IMR-90 (cell line): ENCODE measurements around the gene ALKBH5. TPM values are rescaled to one million over a fixed set of nuclear protein-coding genes. Genes with fewer than 3 reads are reported as not detected.

Experiments
- ATAC-seq: fragments of 200-7000 bp; cut with Tn5 transposase; 2 replicates; pipeline ENCODE4 v1.9.1; 2020; ENCODE audit warnings: low read depth, mild to moderate bottlenecking, moderate library complexity
- BruUV-seq: library from RNA; stranded (reverse); fragments of 400-500 nt; replicated peaks from 2 replicates; lab custom pipeline; 2021; lab: Mats Ljungman, UMichigan
- CTCF ChIA-PET: fragments of 300-600 bp; formaldehyde crosslinking; extraction: SDS; loops from one replicate; lab custom pipeline; 2021; ENCODE audit warnings: antibody characterized with exemption; lab: Yijun Ruan, JAX
- POLR2A ChIA-PET: fragments of 300-600 bp; sonication (Branson Sonifier 250); formaldehyde crosslinking; loops from one replicate; lab custom pipeline; 2022; ENCODE audit warnings: antibody characterized with exemption; ENCODE audit not compliant: unreplicated experiment; lab: Charles Lee
- DNase-seq: peaks from one replicate; pipeline ENCODE4 v3.0.0; 2013
- H2AFZ ChIP-seq: replicated peaks from 2 replicates; pipeline ENCODE3; 2013; ENCODE audit warnings: low read length, mild to moderate bottlenecking; ENCODE audit not compliant: poor library complexity
- H2AK5ac ChIP-seq: 2 replicates; pipeline ENCODE4 v1.6.1; 2013; ENCODE audit warnings: low read depth, low read length, inconsistent platforms
- H2AK9ac ChIP-seq: replicated peaks from 2 replicates; pipeline ENCODE3; 2013; ENCODE audit warnings: mild to moderate bottlenecking, low read depth, low read length, moderate library complexity; ENCODE audit not compliant: poor library complexity
- H2BK120ac ChIP-seq: 2 replicates; pipeline ENCODE4 v1.6.1; 2013; ENCODE audit warnings: low read depth, low read length, inconsistent platforms
- H2BK15ac ChIP-seq: 3 replicates; pipeline ENCODE4 v1.6.1; 2013; ENCODE audit warnings: low read depth, low read length, inconsistent platforms
- H2BK20ac ChIP-seq: 2 replicates; pipeline ENCODE4 v1.6.1; 2013; ENCODE audit warnings: low read depth, mild to moderate bottlenecking, inconsistent platforms, low read length, moderate library complexity
- H2BK5ac ChIP-seq: 2 replicates; pipeline ENCODE4 v1.6.1; 2013; ENCODE audit warnings: mild to moderate bottlenecking, low read depth, low read length, inconsistent platforms; ENCODE audit not compliant: poor library complexity, severe bottlenecking
- H3K14ac ChIP-seq: replicated peaks from 2 replicates; pipeline ENCODE4 v1.6.1; 2013; ENCODE audit warnings: low read depth, low read length, inconsistent platforms
- H3K18ac ChIP-seq: 2 replicates; pipeline ENCODE4 v1.6.1; 2013; ENCODE audit warnings: low read depth, low read length, control low read depth
- H3K23ac ChIP-seq: 2 replicates; pipeline ENCODE4 v1.6.1; 2013; ENCODE audit warnings: low read depth, low read length, inconsistent platforms
- H3K27ac ChIP-seq: 2 replicates; pipeline ENCODE4 v1.5.1; 2013; ENCODE audit warnings: mild to moderate bottlenecking, control low read depth, low read length; ENCODE audit not compliant: insufficient read depth
- H3K27me3 ChIP-seq: 2 replicates; pipeline ENCODE4 v1.6.1; 2013; ENCODE audit warnings: low read length; ENCODE audit not compliant: control insufficient read depth, insufficient read depth
- H3K36me3 ChIP-seq: 2 replicates; pipeline ENCODE4 v1.6.1; 2013; ENCODE audit warnings: low read length, mixed read lengths; ENCODE audit not compliant: control insufficient read depth, insufficient read depth
- H3K4ac ChIP-seq: 2 replicates; pipeline ENCODE4 v1.6.1; 2013; ENCODE audit warnings: low read depth, low read length, inconsistent platforms
- H3K4me1 ChIP-seq: 2 replicates; pipeline ENCODE4 v1.6.1; 2013; ENCODE audit warnings: low read length, mixed read lengths; ENCODE audit not compliant: control insufficient read depth, insufficient read depth
- H3K4me2 ChIP-seq: 2 replicates; pipeline ENCODE4 v1.6.1; 2013; ENCODE audit warnings: low read depth, mild to moderate bottlenecking, control low read depth, low read length, moderate library complexity
- H3K4me3 ChIP-seq: 2 replicates; pipeline ENCODE4 v1.5.1; 2013; ENCODE audit warnings: low read depth, mild to moderate bottlenecking, control low read depth, low read length, moderate library complexity; ENCODE audit not compliant: insufficient read depth
- H3K56ac ChIP-seq: 2 replicates; pipeline ENCODE4 v1.6.1; 2013; ENCODE audit warnings: low read length, inconsistent platforms; ENCODE audit not compliant: insufficient read depth; ENCODE audit errors: extremely low read depth
- H3K79me1 ChIP-seq, 2 experiments: 2 replicates each; pipeline ENCODE4 v1.6.1; 2013; ENCODE audit warnings: low read length in 2 of 2, inconsistent platforms in 1 of 2, low read depth in 1 of 2
- H3K9ac ChIP-seq: 2 replicates; pipeline ENCODE4 v1.6.1; 2013; ENCODE audit warnings: low read depth, low read length, control low read depth
- H3K9me1 ChIP-seq: 2 replicates; pipeline ENCODE4 v1.6.1; 2013; ENCODE audit warnings: low read length, inconsistent platforms; ENCODE audit not compliant: insufficient read depth
- H3K9me3 ChIP-seq: 2 replicates; pipeline ENCODE4 v1.6.1; 2013; ENCODE audit warnings: low read length; ENCODE audit not compliant: control insufficient read depth, insufficient read depth
- H4K20me1 ChIP-seq: 2 replicates; pipeline ENCODE4 v1.6.1; 2013; ENCODE audit warnings: low read length, inconsistent platforms; ENCODE audit not compliant: insufficient read depth
- H4K5ac ChIP-seq: 2 replicates; pipeline ENCODE4 v1.6.1; 2013; ENCODE audit warnings: mild to moderate bottlenecking, low read depth, low read length, control low read depth
- H4K8ac ChIP-seq, 2 experiments: 2 replicates each; pipeline ENCODE4 v1.6.1; 2013; ENCODE audit warnings: low read depth in 2 of 2, low read length in 2 of 2, control low read depth in 1 of 2, inconsistent platforms in 1 of 2
- H4K91ac ChIP-seq: 2 replicates; pipeline ENCODE4 v1.6.1; 2013; ENCODE audit warnings: low read depth, low read length, inconsistent platforms; ENCODE audit not compliant: insufficient read depth
- BHLHE40 ChIP-seq: fragments of 150-350 bp; IDR thresholded peaks from 2 replicates; pipeline ENCODE4 v1.6.1; 2016; ENCODE audit warnings: mild to moderate bottlenecking, low read depth, low read length
- CEBPB ChIP-seq: IDR thresholded peaks from 2 replicates; pipeline ENCODE4 v1.6.1; 2012; ENCODE audit warnings: low read depth, low read length, improper control_type of control experiment
- CHD1 ChIP-seq: IDR thresholded peaks from 2 replicates; pipeline ENCODE4 v1.6.1; 2012; ENCODE audit warnings: low read depth, low read length, improper control_type of control experiment
- CTCF ChIP-seq: conservative IDR thresholded peaks from 2 replicates; pipeline ENCODE4 v1.5.1; 2012; ENCODE audit warnings: mild to moderate bottlenecking, low read depth, low read length, improper control_type of control experiment
- FOS ChIP-seq: fragments of 150-350 bp; IDR thresholded peaks from 2 replicates; pipeline ENCODE4 v1.6.1; 2016; ENCODE audit warnings: low read depth, low read length
- MAFK ChIP-seq: IDR thresholded peaks from 2 replicates; pipeline ENCODE4 v1.6.1; 2012; ENCODE audit warnings: low read depth, low read length, improper control_type of control experiment
- MAZ ChIP-seq: IDR thresholded peaks from 2 replicates; pipeline ENCODE4 v1.6.1; 2012; ENCODE audit warnings: low read depth, mild to moderate bottlenecking, low read length, improper control_type of control experiment, moderate library complexity, borderline replicate concordance
- MXI1 ChIP-seq: IDR thresholded peaks from 2 replicates; pipeline ENCODE4 v1.6.1; 2012; ENCODE audit warnings: low read depth, mild to moderate bottlenecking, low read length, moderate library complexity, borderline replicate concordance
- NFE2L2 ChIP-seq: fragments of 150-350 bp; IDR thresholded peaks from 2 replicates; pipeline ENCODE4 v1.6.1; 2016; ENCODE audit warnings: low read depth, mild to moderate bottlenecking, low read length
- POLR2A ChIP-seq: IDR thresholded peaks from 2 replicates; pipeline ENCODE4 v1.6.1; 2012; ENCODE audit warnings: mild to moderate bottlenecking, low read depth, low read length
- RAD21 ChIP-seq: IDR thresholded peaks from 2 replicates; pipeline ENCODE4 v1.6.1; 2012; ENCODE audit warnings: low read length, improper control_type of control experiment
- RCOR1 ChIP-seq: IDR thresholded peaks from 2 replicates; pipeline ENCODE4 v1.6.1; 2012; ENCODE audit warnings: mild to moderate bottlenecking, low read length, improper control_type of control experiment; ENCODE audit not compliant: insufficient replicate concordance
- RFX5 ChIP-seq: IDR thresholded peaks from 2 replicates; pipeline ENCODE4 v1.8.0; 2012; ENCODE audit warnings: low read depth, mild to moderate bottlenecking, low read length, moderate library complexity
- SMC3 ChIP-seq: fragments of 150-350 bp; IDR thresholded peaks from 2 replicates; pipeline ENCODE4 v1.6.1; 2016; ENCODE audit warnings: low read depth, mild to moderate bottlenecking, antibody characterized with exemption, low read length, moderate library complexity
- WGBS, 2 experiments: methylation state at CpG; one replicate each; pipeline versions ENCODE4 v1.1.5 to v1.1.7; 2013; ENCODE audit warnings: missing lambda C conversion rate in 2 of 2; ENCODE audit not compliant: insufficient read length in 1 of 2; ENCODE audit errors: extremely low coverage in 2 of 2; 5-methylcytosine and 5-hydroxymethylcytosine counted together
- dilution Hi-C: fragments of 300-500 bp; cut with HindIII; formaldehyde crosslinking; loops from one replicate; pipeline ENCODE4 v1.14.3; 2018; ENCODE audit warnings: low sequenced_read_pairs; ENCODE audit not compliant: unreplicated experiment
- in situ Hi-C: fragments of 300-500 bp; cut with MboI; formaldehyde crosslinking; loops from 3 replicates; pipeline ENCODE4 v1.14.3; 2019; ENCODE audit warnings: low sequenced_read_pairs, inconsistent platforms, mixed read lengths
- intact Hi-C: fragments of 100-400 bp; cut with micrococcal nuclease; formaldehyde crosslinking; loops from 2 replicates; pipeline ENCODE4 v1.10.0; 2022
- polyA plus RNA-seq, 3 experiments: library from polyadenylated mRNA; depleted of rRNA; stranded (reverse); fragments of >200 nt; gene quantifications; 2 replicates each; pipeline ENCODE4 v1.2.3, GENCODE V29; 2012; ENCODE audit warnings: low replicate concordance in 1 of 3
- total RNA-seq: library from RNA; depleted of rRNA; stranded (reverse); fragments of >200 nt; gene quantifications from 2 replicates; pipeline ENCODE4 v1.2.3, GENCODE V29; 2012
- TF ChIP-seq, protein P1 (sequence below): fragments of 150-350 bp; IDR thresholded peaks from 2 replicates; pipeline ENCODE4 v1.6.1; 2016; ENCODE audit warnings: low read depth, mild to moderate bottlenecking, low read length, moderate library complexity, borderline replicate concordance
- TF ChIP-seq, protein P2 (sequence below): fragments of 150-350 bp; IDR thresholded peaks from 2 replicates; pipeline ENCODE4 v1.6.1; 2017; ENCODE audit warnings: mild to moderate bottlenecking, antibody characterized with exemption, low read length, low read depth

The ALKBH5 gene
- total and polyA plus RNA-seq, 2 of the 4 experiments (the other 2 are of a cell fraction): 57.6 to 79.6 TPM

DNA sequence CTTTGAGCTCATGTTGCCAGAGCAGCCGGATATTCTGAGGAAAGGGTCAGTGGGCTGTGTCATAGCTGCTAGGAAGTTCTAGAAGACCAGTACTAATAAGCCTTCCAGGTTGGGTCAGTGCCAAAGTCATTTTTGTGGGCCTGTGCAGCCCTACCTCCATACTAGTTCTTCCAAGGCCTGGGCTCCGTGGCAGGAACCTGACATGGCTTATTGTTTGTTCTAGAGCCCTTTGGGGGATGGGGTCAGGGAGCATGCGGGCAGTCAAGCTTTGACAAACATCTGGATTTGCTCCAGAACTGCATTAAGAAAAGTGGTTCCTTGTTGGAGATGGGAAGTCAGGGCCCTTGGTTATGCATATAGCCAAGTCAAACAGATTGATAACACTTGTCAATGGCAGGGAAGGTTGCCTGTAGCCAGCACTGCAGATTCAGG is 7.6 kb downstream of the ALKBH5 start:
- DNase-seq: no peak
- in situ Hi-C loops: no loop called here
- 83% methylated on average over 1 of the region's 3 CpGs; no CpG with 5 or more reads in 1 of the 2 experiments for WGBS, 2 experiments

More for the DNA sequence above, 7.6 kb downstream of the ALKBH5 start:
- dilution Hi-C loops: no loop called here
- H3K4me2 ChIP-seq: no peak overlapping the region; the same call in 1 of the 2 replicates
- H2BK15ac ChIP-seq: no peak overlapping the region
- H3K23ac ChIP-seq: no peak overlapping the region
- H3K9me1 ChIP-seq: peaks cover 39% of the 10 kb centered on the region
- no peak overlapping the region for H2AFZ ChIP-seq
- H3K27ac ChIP-seq: no peak overlapping the region
- no peak overlapping the region for H3K18ac ChIP-seq
- peaks cover 45% of the 10 kb centered on the region for H3K36me3 ChIP-seq
- ChIA-PET POLR2A (no interaction called here), CTCF (no interaction called here)
- ATAC-seq: no peak
- TF ChIP-seq RFX5 (no peak), MAFK (no peak), FOS (no peak), NFE2L2 (no peak), POLR2A (no peak), CHD1 (no peak), MAZ (no peak), SMC3 (no peak), CEBPB (no peak), CTCF (no peak), BHLHE40 (no peak), MXI1 (no peak), RAD21 (no peak), RCOR1 (no peak)
- TF ChIP-seq, protein P1, sequence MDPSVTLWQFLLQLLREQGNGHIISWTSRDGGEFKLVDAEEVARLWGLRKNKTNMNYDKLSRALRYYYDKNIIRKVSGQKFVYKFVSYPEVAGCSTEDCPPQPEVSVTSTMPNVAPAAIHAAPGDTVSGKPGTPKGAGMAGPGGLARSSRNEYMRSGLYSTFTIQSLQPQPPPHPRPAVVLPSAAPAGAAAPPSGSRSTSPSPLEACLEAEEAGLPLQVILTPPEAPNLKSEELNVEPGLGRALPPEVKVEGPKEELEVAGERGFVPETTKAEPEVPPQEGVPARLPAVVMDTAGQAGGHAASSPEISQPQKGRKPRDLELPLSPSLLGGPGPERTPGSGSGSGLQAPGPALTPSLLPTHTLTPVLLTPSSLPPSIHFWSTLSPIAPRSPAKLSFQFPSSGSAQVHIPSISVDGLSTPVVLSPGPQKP: no peak
- TF ChIP-seq, protein P2, sequence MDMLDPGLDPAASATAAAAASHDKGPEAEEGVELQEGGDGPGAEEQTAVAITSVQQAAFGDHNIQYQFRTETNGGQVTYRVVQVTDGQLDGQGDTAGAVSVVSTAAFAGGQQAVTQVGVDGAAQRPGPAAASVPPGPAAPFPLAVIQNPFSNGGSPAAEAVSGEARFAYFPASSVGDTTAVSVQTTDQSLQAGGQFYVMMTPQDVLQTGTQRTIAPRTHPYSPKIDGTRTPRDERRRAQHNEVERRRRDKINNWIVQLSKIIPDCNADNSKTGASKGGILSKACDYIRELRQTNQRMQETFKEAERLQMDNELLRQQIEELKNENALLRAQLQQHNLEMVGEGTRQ: no peak
- no peak overlapping the region for H3K56ac ChIP-seq
- no peak overlapping the region; the same call in 1 of the 2 replicates for H3K14ac ChIP-seq
- H4K5ac ChIP-seq: no peak overlapping the region
- H2AK5ac ChIP-seq: no peak overlapping the region
- H3K4me1 ChIP-seq: peaks cover 30% of the 10 kb centered on the region
- H3K27me3 ChIP-seq: no peaks in the 10 kb centered on the region
- no peak overlapping the region for H3K4me3 ChIP-seq
- no peaks in the 10 kb centered on the region for H3K9me3 ChIP-seq
- no peak overlapping the region for H4K91ac ChIP-seq
- H3K4ac ChIP-seq: no peak overlapping the region
- H4K20me1 ChIP-seq: peaks cover 91% of the 10 kb centered on the region
- intact Hi-C loops: no loop called here
- H2AK9ac ChIP-seq: no peak overlapping the region
- H2BK20ac ChIP-seq: no peak overlapping the region
- H2BK120ac ChIP-seq: no peak overlapping the region
- H2BK5ac ChIP-seq: no peak overlapping the region
- peaks cover 29 to 85% of the 10 kb centered on the region in 2 experiments for H3K79me1 ChIP-seq
- no peak overlapping the region for H3K9ac ChIP-seq
- BruUV-seq: no TSS peak
- H4K8ac ChIP-seq: no peak overlapping the region
